HG03469 (cell line): ENCODE data around the gene SEBOX.

Source experiments
- ATAC-seq: cut with Tn5 transposase; IDR thresholded peaks from one replicate; pipeline ENCODE4 v1.9.1; 2021; ENCODE audit warnings: mild to moderate bottlenecking, moderate library complexity, moderate number of reproducible peaks; ENCODE audit not compliant: unreplicated experiment

The SEBOX gene

DNA sequence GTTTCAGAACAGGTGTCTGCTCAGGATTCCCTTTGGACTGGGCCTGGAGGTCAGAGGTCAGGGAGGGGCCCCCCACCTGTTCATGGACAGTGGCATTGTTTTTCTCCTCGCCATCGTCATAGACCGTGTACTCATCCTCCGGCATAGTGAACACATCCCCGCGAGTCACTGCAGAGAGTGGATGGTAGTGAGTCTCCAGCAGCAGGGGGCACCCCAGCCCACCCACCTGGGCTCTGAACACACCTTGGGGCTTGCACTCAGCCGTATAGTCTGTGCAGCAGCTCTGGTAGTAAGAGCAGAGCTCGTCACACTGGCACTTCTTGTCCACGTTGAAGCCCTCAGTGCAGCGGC is 4.7 kb upstream of the SEBOX start:
- no peak for ATAC-seq

- ATAC-seq = no peak
These were observed 4.1 kb upstream of the SEBOX start for GRCh38 chr17:28368915-28369683.

DNA sequence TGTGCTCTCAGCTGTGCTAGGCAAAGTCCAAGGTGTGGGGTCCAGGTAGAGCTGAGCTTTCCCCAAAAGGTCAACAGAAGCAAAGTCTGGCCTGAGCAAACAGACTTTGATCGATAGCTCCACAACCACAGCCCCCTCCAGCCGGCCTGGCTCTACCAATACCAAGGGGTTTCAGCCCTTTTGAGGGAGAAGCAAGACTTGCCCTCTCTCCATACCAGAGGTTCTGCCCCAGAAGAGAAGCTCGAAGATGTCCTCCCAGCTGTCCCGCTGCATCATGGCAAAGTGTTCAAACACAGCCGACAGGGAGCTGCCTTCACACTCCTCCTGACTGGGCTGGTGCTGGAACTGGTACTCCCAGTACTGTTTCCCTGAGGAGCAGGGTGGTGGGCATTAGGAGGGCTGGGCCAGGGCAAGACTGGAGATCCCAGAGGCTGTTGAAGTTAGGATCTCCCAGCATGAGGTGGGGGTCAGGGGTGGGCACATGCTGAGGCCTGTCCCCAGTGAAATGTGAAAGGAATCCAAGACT is 3.4 kb upstream of the SEBOX start:
- ATAC-seq = no peak

DNA sequence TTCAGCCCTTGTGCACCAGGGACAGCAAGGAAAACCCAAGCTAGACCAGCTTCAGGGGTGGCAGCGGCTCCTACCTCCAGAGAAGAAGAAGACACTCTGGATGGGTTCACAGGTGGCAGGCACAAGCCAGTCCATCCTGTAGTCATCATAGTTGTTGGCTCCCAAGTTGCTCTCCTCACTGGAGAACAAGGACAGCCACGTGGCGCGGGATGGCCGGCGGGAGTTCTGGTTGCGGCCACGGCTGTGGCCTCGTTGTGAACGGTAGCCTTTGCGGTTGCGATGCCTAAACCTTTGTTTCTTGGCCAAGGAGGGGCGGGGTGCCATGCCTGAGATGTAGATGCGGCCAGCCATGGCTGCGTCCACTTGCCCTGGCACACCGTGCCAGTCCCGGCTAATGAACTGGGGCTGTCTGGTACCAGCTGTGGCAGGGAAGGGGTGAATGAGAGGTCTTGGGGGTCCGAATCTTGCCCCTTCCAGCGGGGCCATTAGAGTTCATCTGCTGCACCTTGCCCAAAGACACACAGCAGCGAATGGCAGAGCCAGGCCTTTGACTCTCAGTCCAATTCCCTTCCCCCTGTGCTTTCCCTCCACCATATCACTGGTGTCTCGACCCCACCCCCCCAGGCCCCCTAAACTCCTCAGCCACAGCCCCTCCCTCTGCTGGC is 2.8 kb upstream of the SEBOX start:
- no peak for ATAC-seq

DNA sequence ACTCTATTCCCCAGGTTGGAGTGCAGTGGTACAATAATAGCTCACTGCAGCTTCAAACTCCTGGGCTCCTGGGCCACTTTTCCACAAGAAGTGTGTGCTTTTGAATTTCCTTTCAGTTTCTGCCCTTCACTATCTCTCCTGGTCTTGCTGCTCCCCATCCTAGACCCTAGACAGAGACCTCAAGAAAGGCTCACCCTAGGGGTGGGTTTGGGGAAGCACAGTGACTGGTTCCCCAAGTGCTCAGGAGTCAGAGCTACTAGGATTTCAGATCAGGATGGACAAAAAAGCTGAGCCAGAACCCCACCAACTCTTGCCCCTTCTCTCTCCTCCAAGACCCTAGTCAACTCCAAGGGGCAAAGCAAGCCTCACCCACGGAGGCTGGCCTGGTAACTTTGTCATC is 1.6 kb upstream of the SEBOX start:
- no peak for ATAC-seq

- no peak for ATAC-seq
These were observed 488 bp upstream of the SEBOX start for GRCh38 chr17:28365487-28365886.

DNA sequence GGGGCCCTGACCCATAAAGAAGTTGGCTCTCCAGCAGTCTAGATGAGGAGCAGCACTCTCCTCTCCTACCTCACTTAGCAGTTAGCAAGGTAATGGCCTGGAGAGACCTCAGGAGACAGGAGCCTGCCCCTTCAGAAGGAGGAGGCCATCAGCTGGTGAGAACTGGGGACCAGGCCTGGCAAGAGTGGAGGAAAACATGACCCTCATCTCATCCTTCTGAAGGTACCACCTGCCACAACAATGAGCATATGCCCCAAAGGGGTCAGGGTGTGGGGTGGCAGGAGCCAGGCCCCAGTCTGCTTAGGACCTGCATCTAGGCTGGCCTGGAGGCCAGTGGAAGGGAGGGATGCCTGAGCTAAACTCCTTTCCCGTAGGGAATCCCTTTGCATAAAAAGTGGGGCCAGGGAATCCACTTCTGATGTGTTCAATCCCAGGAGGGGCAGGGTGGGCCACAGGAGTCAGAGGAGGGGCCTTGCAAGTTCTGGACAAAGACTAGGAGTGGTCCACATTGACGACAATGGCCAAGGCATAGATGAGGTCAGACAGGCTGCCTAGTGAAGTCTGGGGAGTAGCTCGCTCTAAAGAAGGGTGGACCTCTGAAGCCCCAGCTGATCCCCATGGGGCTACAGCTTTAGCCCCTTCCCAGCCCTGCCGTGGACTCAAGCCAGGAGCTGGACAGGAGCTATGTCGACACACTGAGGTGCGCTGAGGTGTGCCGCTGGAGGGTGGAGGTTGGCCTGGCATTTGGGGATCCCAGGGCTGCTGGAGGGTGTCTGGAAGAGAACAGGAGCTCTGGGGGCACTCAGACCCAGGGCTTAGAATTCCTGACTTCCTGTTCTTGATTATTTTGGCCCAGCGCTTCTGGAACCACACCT is 986 bp downstream of the SEBOX start:
- ATAC-seq = no peak

- ATAC-seq = no peak
These were observed 1.8 kb downstream of the SEBOX start for GRCh38 chr17:28363186-28363585.

- ATAC-seq = no peak
These were observed 7.2 kb downstream of the SEBOX start for GRCh38 chr17:28357901-28358197.

- peak; percentile 74 for ATAC-seq
These were observed 7.7 kb downstream of the SEBOX start, which contains the start of gene POLDIP2 for GRCh38 chr17:28357061-28357900. TSS of gene POLDIP2 (minus strand) at chr17:28357527. CDS start at chr17:28357448, 79 bp downstream.

DNA sequence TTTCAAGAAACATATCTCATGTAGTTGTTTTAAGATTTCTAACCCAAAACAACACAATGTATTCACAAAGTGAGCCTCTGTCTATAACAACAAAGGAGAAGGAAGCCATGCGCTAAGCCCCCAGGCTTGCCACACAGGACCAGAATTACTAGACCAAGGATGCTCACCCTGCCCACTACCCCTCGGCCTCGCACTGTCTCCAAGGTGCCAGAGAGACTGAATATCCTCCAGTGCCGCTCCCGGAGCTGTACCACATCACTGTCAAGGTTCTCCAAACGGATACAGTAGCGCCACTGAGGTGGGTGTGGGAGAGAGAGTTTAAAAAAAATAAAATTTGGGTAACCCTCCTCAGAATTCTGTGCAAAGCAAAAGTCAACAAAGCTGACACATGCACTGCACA is 14.7 kb downstream of the SEBOX start:
- no peak for ATAC-seq

DNA sequence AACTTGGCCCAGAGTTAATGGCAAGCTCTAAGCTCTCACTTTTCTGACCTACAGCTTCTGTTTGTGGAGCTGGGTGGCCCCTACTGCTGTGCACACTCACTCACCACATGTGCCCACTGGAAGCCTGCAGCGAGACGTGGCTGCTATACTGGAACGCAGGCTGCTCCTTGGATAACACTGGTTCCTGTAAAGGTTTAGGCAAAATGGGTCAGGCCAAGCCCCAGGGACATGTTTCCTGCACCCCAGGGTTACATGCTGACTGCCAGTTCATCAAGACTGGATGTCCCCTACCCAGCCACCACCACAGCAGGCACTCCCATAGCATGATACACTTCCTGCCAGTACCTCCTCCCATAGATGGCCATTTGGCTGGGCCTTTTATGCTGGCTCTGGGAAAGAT is 16.0 kb downstream of the SEBOX start:
- ATAC-seq = no peak

GRCh38 chr17:28347261-28347891 is 17.6 kb downstream of the SEBOX start:
- no peak for ATAC-seq

DNA sequence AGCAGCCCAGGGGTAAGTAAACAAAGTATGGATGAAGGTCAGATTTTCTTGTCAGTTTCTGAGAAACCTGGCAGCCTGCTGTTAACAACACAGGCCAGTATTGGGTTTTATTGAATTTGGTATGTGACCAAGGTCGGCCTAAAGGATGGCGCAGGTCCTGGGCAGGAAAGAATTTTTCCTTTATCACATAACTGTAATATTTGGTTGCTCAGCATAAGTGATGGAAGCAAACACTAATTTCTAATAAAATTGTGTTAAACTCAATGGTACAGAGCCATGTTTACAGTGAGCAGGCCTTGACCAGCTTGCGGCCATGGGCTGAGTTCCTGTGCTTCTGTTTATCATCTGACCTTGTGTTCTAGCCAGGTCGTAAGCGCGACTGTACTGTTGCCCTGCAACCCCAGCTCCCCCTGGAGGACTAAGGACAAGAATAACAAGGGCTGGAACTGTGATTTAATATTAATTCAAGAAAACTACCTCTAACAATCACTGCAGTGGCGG is 18.2 kb downstream of the SEBOX start:
- ATAC-seq = no peak

DNA sequence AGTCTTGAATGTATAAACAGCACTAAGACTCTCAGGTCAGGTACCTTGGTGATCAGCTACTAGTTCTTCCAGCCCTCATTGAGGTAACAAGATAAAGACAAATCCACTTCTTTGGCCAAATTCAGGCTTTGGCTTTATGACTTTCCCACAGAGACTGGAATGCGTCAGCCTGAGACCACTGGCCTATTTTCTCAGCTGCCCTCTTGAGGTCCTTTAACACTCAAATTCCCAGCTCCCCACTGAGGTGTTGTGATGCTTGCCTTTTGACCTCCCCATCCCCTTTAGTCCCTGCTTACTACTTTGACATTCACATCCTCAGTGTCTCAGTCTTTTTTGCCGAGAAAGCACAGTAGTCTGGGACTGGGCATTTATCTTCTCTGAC is 18.8 kb downstream of the SEBOX start:
- no peak for ATAC-seq

GRCh38 chr17:28345419-28346198 is 19.4 kb downstream of the SEBOX start:
- ATAC-seq = no peak

GRCh38 chr17:28344435-28344901 is 20.5 kb downstream of the SEBOX start:
- ATAC-seq = no peak

GRCh38 chr17:28344011-28344410 is 21.0 kb downstream of the SEBOX start:
- ATAC-seq = no peak

DNA sequence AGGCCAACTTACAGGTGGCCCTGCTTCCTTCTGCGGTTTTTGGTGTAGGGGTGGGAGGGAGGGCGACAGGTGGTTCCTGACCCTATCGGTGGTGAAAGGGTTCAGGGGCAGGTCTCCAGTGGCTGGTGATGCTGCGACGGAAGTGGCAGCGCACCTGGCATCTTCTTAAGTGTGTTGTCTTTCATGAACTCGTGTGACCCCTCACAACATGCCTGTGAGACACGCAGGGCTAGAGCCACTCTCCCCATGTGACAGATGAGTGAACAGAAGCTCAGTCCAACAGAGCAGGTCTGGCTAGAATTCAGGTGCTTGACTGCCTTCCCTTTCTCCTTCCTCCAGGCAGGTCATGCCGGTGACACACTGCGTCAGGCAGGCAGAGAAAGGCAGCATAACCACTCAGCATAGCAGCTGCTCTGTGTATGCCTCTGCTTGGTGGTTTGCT is 21.5 kb downstream of the SEBOX start:
- no peak for ATAC-seq
